ENCODE measurements around the gene KRTAP10-8.

The KRTAP10-8 gene

DNA sequence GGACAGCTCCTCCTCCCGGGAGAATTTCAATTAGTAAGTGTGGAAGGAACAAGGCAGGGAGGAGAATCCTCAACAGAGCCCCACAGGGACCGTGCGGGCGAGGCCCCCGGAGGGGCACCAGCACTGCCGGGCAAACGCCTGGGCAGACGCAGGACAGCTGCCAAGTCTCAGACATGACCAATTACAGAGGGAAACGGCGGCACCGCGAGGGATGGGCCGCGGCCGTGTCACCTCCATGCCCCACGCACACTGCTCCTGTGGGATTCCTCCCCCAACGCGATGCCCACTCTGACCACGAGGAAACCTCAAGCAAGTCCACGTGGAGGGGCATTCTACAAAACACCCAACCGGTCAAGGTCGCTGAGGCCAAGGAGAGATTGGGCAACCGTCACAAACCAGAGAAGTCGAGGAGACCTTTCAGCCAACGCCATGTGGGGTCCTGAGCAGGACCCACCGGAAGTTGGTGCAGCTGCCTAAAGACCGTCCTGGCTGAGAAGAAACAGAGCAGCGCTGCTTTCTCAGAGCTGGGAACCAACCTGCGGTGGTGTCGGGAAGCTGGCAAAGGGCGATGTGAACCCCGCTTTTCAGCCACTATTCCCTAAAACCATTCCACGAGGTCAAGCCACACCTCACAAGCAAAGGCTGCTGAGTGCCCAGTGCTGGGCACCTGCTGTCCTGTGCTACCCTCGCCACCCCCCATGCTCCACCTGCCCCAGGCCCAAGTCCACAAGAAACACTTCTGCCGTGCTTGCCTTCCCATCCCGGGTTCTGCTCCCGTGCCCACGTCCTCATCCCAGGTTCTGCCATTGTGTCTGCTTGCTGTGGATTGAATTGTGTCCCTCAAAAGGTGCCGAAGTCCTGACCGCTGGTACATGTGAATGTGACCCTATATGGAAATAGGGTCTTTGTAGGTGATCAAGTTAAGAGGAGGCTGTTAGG is 39.8 kb upstream of the KRTAP10-8 start:
- TF ChIP-seq ZNF157 (tag by site-specific recombination; IDR thresholded peaks at IDR 0.05) = no peak
- TF ChIP-seq HOXD13 (CRISPR knock-in tag; IDR thresholded peaks at IDR 0.05; ENCODE audit: borderline replicate concordance) = no peak
- TF ChIP-seq, protein P1, sequence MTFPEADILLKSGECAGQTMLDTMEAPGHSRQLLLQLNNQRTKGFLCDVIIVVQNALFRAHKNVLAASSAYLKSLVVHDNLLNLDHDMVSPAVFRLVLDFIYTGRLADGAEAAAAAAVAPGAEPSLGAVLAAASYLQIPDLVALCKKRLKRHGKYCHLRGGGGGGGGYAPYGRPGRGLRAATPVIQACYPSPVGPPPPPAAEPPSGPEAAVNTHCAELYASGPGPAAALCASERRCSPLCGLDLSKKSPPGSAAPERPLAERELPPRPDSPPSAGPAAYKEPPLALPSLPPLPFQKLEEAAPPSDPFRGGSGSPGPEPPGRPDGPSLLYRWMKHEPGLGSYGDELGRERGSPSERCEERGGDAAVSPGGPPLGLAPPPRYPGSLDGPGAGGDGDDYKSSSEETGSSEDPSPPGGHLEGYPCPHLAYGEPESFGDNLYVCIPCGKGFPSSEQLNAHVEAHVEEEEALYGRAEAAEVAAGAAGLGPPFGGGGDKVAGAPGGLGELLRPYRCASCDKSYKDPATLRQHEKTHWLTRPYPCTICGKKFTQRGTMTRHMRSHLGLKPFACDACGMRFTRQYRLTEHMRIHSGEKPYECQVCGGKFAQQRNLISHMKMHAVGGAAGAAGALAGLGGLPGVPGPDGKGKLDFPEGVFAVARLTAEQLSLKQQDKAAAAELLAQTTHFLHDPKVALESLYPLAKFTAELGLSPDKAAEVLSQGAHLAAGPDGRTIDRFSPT (tag by site-specific recombination; IDR thresholded peaks at IDR 0.05) = no peak
- no peak for TF ChIP-seq ZSCAN23 (tag by site-specific recombination; IDR thresholded peaks at IDR 0.05)
- Histone ChIP-seq H3K27ac (ENCODE audit: extremely low read depth, low read depth, low read length) (no peak overlapping the region), H3K4me3 (ENCODE audit: low read depth, low read length) (no peak overlapping the region), H3K36me3 (ENCODE audit: control insufficient read depth in 2 of 2, insufficient read depth in 1 of 2, low read length in 2 of 2) (no peaks in the 10 kb centered on the region), H3K9me3 (ENCODE audit: control insufficient read depth, insufficient read depth, low read depth, low read length) (no peaks in the 10 kb centered on the region), H3K4me1 (ENCODE audit: control insufficient read depth, insufficient read depth, low read length) (no peaks in the 10 kb centered on the region)
- ChIA-PET POLR2A (interaction anchor here (0.6 kb wide), 2 partner anchors 9 to 147 kb away, joined by 3 to 4 read pairs; no protein-coding TSS in a partner anchor), CTCF (no interaction called here)

DNA sequence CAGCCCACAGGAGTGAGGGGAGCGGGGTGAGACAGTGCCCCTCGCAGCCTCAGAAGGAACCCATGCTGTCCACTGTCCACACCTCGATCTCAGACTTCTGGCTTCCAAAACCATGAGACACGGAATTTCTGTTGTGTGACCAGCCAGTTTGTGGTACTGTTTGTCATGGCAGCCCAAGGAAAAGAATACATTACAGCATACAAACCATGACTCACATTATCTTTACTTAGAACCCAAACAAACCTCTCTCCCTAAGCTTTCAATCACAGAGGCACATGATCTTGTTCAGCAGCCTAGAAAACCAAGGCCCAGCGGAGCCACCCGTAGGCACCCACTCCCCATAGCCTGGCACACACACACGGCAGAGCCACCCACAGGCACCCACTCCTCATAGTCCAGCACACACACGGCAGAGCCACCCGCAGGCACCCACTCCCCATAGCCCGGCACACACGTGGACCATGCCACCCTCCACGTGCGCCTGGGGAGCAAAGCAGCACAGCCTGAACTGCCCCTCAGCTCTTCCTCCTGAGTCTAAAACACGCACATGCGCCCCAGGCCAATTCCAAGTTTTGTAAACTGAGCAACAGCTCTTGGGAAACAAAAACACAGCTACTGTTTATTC is 38.8 kb upstream of the KRTAP10-8 start:
- TF ChIP-seq, protein P2, sequence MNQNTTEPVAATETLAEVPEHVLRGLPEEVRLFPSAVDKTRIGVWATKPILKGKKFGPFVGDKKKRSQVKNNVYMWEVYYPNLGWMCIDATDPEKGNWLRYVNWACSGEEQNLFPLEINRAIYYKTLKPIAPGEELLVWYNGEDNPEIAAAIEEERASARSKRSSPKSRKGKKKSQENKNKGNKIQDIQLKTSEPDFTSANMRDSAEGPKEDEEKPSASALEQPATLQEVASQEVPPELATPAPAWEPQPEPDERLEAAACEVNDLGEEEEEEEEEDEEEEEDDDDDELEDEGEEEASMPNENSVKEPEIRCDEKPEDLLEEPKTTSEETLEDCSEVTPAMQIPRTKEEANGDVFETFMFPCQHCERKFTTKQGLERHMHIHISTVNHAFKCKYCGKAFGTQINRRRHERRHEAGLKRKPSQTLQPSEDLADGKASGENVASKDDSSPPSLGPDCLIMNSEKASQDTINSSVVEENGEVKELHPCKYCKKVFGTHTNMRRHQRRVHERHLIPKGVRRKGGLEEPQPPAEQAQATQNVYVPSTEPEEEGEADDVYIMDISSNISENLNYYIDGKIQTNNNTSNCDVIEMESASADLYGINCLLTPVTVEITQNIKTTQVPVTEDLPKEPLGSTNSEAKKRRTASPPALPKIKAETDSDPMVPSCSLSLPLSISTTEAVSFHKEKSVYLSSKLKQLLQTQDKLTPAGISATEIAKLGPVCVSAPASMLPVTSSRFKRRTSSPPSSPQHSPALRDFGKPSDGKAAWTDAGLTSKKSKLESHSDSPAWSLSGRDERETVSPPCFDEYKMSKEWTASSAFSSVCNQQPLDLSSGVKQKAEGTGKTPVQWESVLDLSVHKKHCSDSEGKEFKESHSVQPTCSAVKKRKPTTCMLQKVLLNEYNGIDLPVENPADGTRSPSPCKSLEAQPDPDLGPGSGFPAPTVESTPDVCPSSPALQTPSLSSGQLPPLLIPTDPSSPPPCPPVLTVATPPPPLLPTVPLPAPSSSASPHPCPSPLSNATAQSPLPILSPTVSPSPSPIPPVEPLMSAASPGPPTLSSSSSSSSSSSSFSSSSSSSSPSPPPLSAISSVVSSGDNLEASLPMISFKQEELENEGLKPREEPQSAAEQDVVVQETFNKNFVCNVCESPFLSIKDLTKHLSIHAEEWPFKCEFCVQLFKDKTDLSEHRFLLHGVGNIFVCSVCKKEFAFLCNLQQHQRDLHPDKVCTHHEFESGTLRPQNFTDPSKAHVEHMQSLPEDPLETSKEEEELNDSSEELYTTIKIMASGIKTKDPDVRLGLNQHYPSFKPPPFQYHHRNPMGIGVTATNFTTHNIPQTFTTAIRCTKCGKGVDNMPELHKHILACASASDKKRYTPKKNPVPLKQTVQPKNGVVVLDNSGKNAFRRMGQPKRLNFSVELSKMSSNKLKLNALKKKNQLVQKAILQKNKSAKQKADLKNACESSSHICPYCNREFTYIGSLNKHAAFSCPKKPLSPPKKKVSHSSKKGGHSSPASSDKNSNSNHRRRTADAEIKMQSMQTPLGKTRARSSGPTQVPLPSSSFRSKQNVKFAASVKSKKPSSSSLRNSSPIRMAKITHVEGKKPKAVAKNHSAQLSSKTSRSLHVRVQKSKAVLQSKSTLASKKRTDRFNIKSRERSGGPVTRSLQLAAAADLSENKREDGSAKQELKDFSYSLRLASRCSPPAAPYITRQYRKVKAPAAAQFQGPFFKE (tag by site-specific recombination; IDR thresholded peaks at IDR 0.05; ENCODE audit: borderline replicate concordance) = no peak
- no peak for TF ChIP-seq ZNF174 (tag by site-specific recombination; IDR thresholded peaks at IDR 0.05)
- no peak for TF ChIP-seq ZNF843 (tag by site-specific recombination; IDR thresholded peaks at IDR 0.05)
- TF ChIP-seq ZSCAN23 (tag by site-specific recombination; IDR thresholded peaks at IDR 0.05) = no peak
- TF ChIP-seq ZNF629 (tag by site-specific recombination; IDR thresholded peaks at IDR 0.05) = no peak
- no peak for TF ChIP-seq ZNF214 (tag by site-specific recombination; IDR thresholded peaks at IDR 0.05; ENCODE audit: borderline replicate concordance)
- TF ChIP-seq, protein P3, sequence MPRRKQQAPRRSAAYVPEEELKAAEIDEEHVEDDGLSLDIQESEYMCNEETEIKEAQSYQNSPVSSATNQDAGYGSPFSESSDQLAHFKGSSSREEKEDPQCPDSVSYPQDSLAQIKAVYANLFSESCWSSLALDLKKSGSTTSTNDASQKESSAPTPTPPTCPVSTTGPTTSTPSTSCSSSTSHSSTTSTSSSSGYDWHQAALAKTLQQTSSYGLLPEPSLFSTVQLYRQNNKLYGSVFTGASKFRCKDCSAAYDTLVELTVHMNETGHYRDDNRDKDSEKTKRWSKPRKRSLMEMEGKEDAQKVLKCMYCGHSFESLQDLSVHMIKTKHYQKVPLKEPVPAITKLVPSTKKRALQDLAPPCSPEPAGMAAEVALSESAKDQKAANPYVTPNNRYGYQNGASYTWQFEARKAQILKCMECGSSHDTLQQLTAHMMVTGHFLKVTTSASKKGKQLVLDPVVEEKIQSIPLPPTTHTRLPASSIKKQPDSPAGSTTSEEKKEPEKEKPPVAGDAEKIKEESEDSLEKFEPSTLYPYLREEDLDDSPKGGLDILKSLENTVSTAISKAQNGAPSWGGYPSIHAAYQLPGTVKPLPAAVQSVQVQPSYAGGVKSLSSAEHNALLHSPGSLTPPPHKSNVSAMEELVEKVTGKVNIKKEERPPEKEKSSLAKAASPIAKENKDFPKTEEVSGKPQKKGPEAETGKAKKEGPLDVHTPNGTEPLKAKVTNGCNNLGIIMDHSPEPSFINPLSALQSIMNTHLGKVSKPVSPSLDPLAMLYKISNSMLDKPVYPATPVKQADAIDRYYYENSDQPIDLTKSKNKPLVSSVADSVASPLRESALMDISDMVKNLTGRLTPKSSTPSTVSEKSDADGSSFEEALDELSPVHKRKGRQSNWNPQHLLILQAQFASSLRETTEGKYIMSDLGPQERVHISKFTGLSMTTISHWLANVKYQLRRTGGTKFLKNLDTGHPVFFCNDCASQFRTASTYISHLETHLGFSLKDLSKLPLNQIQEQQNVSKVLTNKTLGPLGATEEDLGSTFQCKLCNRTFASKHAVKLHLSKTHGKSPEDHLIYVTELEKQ (tag by site-specific recombination; IDR thresholded peaks at IDR 0.05; ENCODE audit: borderline replicate concordance) = no peak
- no peak for TF ChIP-seq ZNF621 (tag by site-specific recombination; IDR thresholded peaks at IDR 0.05)
- TF ChIP-seq, protein P1 (tag by site-specific recombination; IDR thresholded peaks at IDR 0.05) = no peak
- no peak for TF ChIP-seq ZNF624 (tag by site-specific recombination; IDR thresholded peaks at IDR 0.05)
- CTCF ChIA-PET = interaction anchor here (0.7 kb wide), 1 partner anchor 440 kb away, joined by 4 read pairs; no protein-coding TSS in a partner anchor
- POLR2A ChIA-PET = interaction anchor here (0.6 kb wide), 2 partner anchors 8 to 146 kb away, joined by 3 to 4 read pairs; no protein-coding TSS in a partner anchor
- Histone ChIP-seq H3K4me3 (ENCODE audit: low read depth, low read length) (no peak overlapping the region), H3K4me1 (ENCODE audit: control insufficient read depth, insufficient read depth, low read length) (no peaks in the 10 kb centered on the region), H3K36me3 (ENCODE audit: control insufficient read depth in 2 of 2, insufficient read depth in 1 of 2, low read length in 2 of 2) (no peaks in the 10 kb centered on the region), H3K9me3 (ENCODE audit: control insufficient read depth, insufficient read depth, low read depth, low read length) (no peaks in the 10 kb centered on the region), H3K27ac (ENCODE audit: extremely low read depth, low read depth, low read length) (no peak overlapping the region)

Data from HEK293 (cell line).